SH-SY5Y (cell line): Measurements from ENCODE around the gene DCLK3.

ENCODE experiments used
- GATA2 ChIP-seq: IDR thresholded peaks from 2 replicates; pipeline ENCODE4 v1.6.1; 2011; ENCODE audit warnings: mild to moderate bottlenecking, low read depth, low read length
- GATA3 ChIP-seq: IDR thresholded peaks from 2 replicates; pipeline ENCODE4 v1.6.1; 2011; ENCODE audit warnings: low read depth, mild to moderate bottlenecking, low read length, moderate library complexity

GRCh38 chr3:36740787-36741186 is 23.6 kb downstream of the DCLK3 start:
- TF ChIP-seq GATA3 (no peak), GATA2 (no peak)
